Esophagus muscularis mucosa (tissue), 3 donors: ENCODE measurements around the gene CSPG4.

ENCODE experiments used
- CTCF ChIP-seq, 3 experiments: fragments of 200-600 bp in 2 of 3; fragments of 450-650 bp in 1 of 3; sonication (generic) in 2 of 3; IDR thresholded peaks; one replicate each; pipeline ENCODE4 v1.5.1; 2017 to 2019; ENCODE audit warnings: antibody characterized with exemption in 3 of 3, mild to moderate bottlenecking in 2 of 3, moderate library complexity in 1 of 3
- EP300 ChIP-seq: sonication (generic); formaldehyde crosslinking; IDR thresholded peaks from one replicate; pipeline ENCODE4 v1.6.1; 2017; ENCODE audit warnings: antibody characterized with exemption

GRCh38 chr15:75682181-75683135 is 30.2 kb downstream of the CSPG4 start:
- TF ChIP-seq CTCF (IDR thresholded peaks at IDR 0.05): no peak
- TF ChIP-seq EP300: no peak
